Activated CD4-positive, alpha-beta T cell treated with anti-CD3 and anti-CD28 coated beads, Interleukin-2, amount 50 U/mL, for 1 hour (primary cell): ENCODE data around the gene UQCC5.

Source experiments
- DNase-seq: peaks from one replicate; pipeline ENCODE4 v3.0.0-alpha.2; 2020

UQCC5 gene

DNA sequence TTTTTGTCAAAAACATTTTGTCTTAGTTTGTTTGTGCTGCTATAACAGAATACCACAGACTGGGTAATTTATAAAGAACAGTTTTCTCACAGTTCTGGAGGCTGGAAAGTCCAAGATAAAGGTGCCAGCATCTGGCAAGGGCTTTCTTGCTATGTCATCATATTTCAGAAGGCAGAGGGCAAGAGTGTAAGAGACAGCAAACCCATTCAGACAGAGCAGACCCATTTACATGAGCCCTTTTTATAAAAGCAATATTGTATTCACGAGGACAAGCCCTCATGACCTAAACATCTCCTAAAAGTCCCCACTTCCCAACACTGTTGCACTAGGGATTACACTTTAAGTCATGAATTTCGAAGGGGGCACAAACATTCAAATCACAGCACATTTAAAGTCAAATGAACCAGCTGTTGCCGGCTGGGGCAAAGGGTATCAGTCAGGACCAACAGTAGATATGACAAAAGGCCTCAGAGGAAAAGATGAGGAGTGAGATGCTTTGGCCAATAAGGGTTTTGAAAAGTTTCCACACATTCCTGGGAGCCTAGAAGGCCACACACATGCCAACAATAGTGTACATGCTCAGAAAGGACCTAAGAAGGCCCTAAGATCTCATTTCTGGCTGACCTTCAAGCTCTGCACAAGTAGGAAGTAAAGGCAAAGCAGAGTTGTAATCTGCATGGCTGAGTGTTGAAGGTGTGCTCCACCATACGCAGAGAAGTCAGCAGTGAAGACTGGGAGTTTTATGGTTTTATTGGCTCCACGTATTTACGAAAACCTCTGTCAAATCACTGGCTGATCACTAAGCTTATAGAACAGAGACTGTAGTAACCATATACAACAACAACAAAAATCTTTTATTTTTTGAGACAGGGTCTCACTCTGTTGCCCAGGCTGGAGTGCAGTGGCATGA lies 37.9 kb downstream of the UQCC5 start:
- no peak for DNase-seq
